Measurements from ENCODE around the gene CSF3R. TPM values are rescaled to one million over a fixed set of nuclear protein-coding genes. Genes with fewer than 3 reads are reported as not detected.

The CSF3R gene
- total RNA-seq, 2 experiments from 2014 or later, result not detected

DNA sequence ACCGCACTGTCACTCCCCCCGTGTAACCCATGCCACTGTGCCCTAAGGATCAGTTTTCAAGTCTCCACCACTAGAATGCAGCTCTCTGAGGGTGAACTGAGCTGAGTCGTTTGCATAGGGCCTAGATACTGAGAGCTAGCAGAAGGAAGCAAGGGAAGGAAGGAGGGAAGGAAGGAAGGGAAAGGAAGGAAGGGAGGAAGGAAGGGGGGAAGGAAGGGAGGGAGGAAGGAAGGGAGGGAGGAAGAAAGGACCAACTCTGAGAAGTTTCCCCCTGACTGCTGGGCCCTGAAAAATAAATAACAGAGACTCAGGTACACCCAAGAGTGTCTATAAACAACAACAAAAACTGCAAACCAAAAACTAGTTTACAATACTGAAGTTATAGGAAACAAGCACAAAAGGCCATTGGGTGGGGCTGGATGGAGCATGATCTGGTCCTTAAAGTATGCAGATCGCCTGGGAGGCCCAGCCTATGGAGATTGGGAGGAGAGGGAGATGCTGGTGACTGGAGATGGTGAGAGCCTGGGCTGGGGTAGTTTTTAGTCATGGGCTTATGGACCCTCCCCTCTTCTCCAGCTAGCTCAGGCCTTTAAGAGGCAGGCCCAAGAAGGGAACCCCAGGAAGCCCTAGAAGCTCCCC is 16.9 kb downstream of the CSF3R start:
- Mint-ChIP-seq H3K4me1 (ENCODE audit: low read depth) (peaks cover 17% of the 10 kb centered on the region), H3K9me3 (no peaks in the 10 kb centered on the region), H3K27me3 (no peaks in the 10 kb centered on the region), H3K27ac (peak overlapping the region; percentile 97), H3K4me3 (no peak overlapping the region), H3K36me3 (ENCODE audit: low read depth) (peaks cover 18% of the 10 kb centered on the region)
- ATAC-seq (no peak), DNase-seq (no peak)
- CTCF ChIA-PET, result no interaction called here
- intact Hi-C loops (cut with micrococcal nuclease), result no loop called here
- TF ChIP-seq, protein P1, sequence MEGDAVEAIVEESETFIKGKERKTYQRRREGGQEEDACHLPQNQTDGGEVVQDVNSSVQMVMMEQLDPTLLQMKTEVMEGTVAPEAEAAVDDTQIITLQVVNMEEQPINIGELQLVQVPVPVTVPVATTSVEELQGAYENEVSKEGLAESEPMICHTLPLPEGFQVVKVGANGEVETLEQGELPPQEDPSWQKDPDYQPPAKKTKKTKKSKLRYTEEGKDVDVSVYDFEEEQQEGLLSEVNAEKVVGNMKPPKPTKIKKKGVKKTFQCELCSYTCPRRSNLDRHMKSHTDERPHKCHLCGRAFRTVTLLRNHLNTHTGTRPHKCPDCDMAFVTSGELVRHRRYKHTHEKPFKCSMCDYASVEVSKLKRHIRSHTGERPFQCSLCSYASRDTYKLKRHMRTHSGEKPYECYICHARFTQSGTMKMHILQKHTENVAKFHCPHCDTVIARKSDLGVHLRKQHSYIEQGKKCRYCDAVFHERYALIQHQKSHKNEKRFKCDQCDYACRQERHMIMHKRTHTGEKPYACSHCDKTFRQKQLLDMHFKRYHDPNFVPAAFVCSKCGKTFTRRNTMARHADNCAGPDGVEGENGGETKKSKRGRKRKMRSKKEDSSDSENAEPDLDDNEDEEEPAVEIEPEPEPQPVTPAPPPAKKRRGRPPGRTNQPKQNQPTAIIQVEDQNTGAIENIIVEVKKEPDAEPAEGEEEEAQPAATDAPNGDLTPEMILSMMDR (IDR thresholded peaks at IDR 0.05), result no peak
- POLR2A ChIA-PET, result interaction anchor here (1.6 kb wide), 1 partner anchor 21 kb away, joined by 3 read pairs; no protein-coding TSS in a partner anchor

DNA sequence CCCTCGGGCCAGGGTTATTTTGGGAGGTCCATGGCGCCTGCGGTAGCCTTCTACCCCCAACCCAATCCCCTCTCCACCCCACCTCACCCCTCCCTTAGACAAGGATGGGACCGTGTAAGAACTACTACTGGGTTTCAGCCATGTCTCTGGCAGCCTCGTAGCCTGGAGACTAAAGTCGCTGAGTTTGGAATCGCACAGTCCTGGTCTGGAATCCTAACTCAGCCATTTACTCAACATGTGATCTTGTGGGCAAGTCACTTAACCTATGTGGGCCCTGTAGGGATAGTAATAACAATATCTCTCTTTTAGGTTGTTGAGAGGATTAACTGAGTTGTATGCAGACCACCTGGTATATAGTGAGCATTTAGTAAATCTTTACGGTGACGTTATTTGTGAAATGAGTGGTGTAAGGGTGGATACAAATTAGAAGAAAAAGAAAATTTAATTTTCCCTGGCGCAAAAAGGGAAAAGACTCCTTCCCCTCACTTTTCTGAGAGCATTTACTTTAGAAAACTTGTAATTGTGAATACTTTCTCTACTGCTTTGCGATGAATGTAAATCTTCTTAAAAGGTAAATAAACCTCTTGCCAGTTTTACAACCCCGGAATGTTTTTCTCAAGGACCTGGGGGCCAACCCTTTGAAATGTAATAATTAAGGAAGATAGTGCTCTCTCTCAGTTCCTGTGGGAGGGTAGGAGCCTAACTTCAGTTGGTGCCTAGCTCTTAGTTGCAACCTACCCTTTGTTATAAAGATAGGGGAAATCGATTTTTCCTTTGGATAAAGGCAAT is 17.9 kb downstream of the CSF3R start:
- intact Hi-C loops (cut with micrococcal nuclease), result no loop called here
- DNase-seq, result no peak
- H3K36me3 Mint-ChIP-seq (ENCODE audit: low read depth), result peaks cover 19% of the 10 kb centered on the region
- H3K9me3 Mint-ChIP-seq, result no peaks in the 10 kb centered on the region
- H3K27ac Mint-ChIP-seq, result peak overlapping the region; percentile 97
- TF ChIP-seq, protein P1 (IDR thresholded peaks at IDR 0.05), result no peak
- peak; percentile 64 for ATAC-seq
- POLR2A ChIA-PET, result interaction anchor here (0.7 to 1.6 kb wide), 7 partner anchors 10 to 309 kb away, joined by 3 to 14 read pairs (median 4); partner anchors contain the start of genes MAP7D1 and OSCP1
- H3K4me1 Mint-ChIP-seq (ENCODE audit: low read depth), result peaks cover 17% of the 10 kb centered on the region
- H3K27me3 Mint-ChIP-seq, result no peaks in the 10 kb centered on the region
- H3K4me3 Mint-ChIP-seq, result peak overlapping the region; percentile 99
- CTCF ChIA-PET, result no interaction called here

DNA sequence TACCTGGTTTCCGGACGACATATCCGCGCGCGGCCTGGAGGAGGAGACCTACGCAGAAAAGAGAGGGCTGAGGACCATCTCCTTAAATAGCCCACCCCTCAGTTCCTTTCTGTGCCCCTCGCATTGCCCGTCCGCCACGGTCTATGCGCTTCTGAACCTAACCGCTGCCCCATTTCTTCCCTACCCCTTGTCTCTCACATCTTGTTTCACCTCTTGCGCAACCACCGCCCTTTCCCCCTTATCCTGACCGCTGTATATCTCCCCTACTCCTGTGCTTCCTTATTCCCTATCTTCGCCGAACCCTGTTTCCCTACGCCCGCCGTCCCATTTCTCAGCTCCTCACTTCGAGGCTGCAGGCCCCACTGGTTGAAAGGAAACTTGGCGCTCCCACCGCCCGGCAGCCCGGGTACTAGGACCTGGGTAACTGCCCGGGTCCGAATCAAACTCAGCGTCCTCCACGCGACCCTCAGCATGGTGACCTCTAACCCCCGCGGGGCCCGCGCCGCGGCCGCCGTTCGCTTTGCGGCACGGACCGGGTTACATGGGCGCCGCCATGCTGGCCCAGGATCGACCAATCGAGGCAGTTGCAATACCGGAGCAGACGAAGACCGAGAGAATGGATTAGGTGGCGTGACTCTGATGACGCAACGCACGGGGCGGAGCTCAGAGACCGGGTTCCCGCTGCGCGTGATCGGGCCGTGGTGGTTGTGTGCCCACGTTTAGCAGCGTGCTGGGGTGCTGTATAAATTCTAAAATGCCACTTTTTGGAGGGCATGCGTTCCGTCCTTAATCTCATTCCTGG is 18.7 kb downstream of the CSF3R start, which contains the start of gene MRPS15:
TSS of gene MRPS15 (minus strand) at position 582 of the 802 bp plus-strand sequence. CDS start at position 473, 109 bp downstream.
- Mint-ChIP-seq H3K27ac (peak within 1 kb of the TSS; percentile 97), H3K4me1 (ENCODE audit: low read depth) (peaks cover 24% of the 10 kb centered on the region), H3K9me3 (no peaks in the 10 kb centered on the region), H3K27me3 (no peaks in the 10 kb centered on the region), H3K36me3 (ENCODE audit: low read depth) (peaks cover 27% of the 10 kb centered on the region), H3K4me3 (peak within 1 kb of the TSS; percentile 99)
- POLR2A ChIA-PET, result interaction anchor here (0.7 to 1.6 kb wide), 8 partner anchors 9 to 1015 kb away, joined by 3 to 14 read pairs (median 4); partner anchors contain the start of genes MAP7D1 and OSCP1
- TF ChIP-seq, protein P1 (IDR thresholded peaks at IDR 0.05), result no peak
- intact Hi-C loops (cut with micrococcal nuclease), result no loop called here
- peak; percentile 95 for ATAC-seq
- CTCF ChIA-PET, result no interaction called here
- peak; percentile 99 for DNase-seq

DNA sequence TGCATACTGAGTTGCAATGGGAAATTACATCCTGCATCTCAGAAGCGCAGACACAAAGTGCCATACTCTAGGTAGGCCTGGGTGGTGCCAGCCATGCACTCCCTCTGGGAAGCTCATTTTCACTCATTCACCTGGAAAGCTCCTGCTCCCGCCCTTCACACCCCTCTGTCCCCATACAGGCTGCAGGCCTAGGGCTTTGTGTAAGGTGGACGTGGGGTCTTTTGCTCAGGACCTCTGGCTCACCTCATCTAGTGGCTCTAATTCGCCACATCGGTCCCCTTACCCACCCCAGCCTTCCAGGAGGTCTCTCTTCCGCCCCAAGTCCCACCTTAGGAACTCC is 19.3 kb downstream of the CSF3R start:
- TF ChIP-seq, protein P1 (IDR thresholded peaks at IDR 0.05), result no peak
- Mint-ChIP-seq H3K27ac (peak overlapping the region; percentile 97), H3K4me1 (ENCODE audit: low read depth) (peaks cover 30% of the 10 kb centered on the region), H3K9me3 (no peaks in the 10 kb centered on the region), H3K36me3 (ENCODE audit: low read depth) (peaks cover 31% of the 10 kb centered on the region), H3K27me3 (no peaks in the 10 kb centered on the region), H3K4me3 (peak overlapping the region; percentile 99)
- intact Hi-C loops (cut with micrococcal nuclease), result no loop called here
- DNase-seq (no peak), ATAC-seq (no peak)
- ChIA-PET POLR2A (interaction anchor here (1.0 to 1.6 kb wide), 8 partner anchors 8 to 1015 kb away, joined by 3 to 14 read pairs (median 4); partner anchors contain the start of genes MAP7D1 and OSCP1), CTCF (no interaction called here)

Measured in activated CD8-positive, alpha-beta T cell treated with anti-CD3 and anti-CD28 coated beads for 36 hours (primary cell).